BJ (cell line): Measurements from ENCODE around the gene C2CD4B. TPM values are rescaled to one million over a fixed set of nuclear protein-coding genes. Genes with fewer than 3 reads are reported as not detected.

ENCODE experiments used
- CTCF ChIA-PET: fragments of 350-600 bp; formaldehyde crosslinking; extraction: SDS; loops from one replicate; lab custom pipeline; 2021; ENCODE audit warnings: antibody characterized with exemption, inconsistent platforms; lab: Yijun Ruan, JAX
- POLR2A ChIA-PET: fragments of 300-600 bp; sonication (Branson Sonifier 250); formaldehyde crosslinking; extraction: SDS; loops from one replicate; lab custom pipeline; 2021; ENCODE audit warnings: antibody characterized with exemption; lab: Charles Lee
- DNase-seq: peaks from one replicate; pipeline ENCODE4 v3.0.0-alpha.2; 2011; ENCODE audit warnings: low read depth
- H3K27me3 ChIP-seq: 2 replicates; pipeline ENCODE4 v1.6.0; 2011; ENCODE audit warnings: low read length; ENCODE audit not compliant: control insufficient read depth, insufficient read depth
- H3K36me3 ChIP-seq: 2 replicates; pipeline ENCODE4 v1.5.1; 2011; ENCODE audit warnings: low read length; ENCODE audit not compliant: control insufficient read depth, insufficient read depth
- H3K4me3 ChIP-seq: 2 replicates; pipeline ENCODE4 v1.5.1; 2011; ENCODE audit warnings: low read depth, mild to moderate bottlenecking, control low read depth, low read length
- polyA plus RNA-seq: library from polyadenylated mRNA; depleted of rRNA; stranded (reverse); fragments of >200 nt; gene quantifications from 2 replicates; pipeline ENCODE4 v1.2.3, GENCODE V29; 2011
- TF ChIP-seq, protein P1 (sequence below): IDR thresholded peaks from 2 replicates; pipeline ENCODE4 v1.5.1; 2011; ENCODE audit warnings: low read depth, mild to moderate bottlenecking, control low read depth, inconsistent platforms, low read length, moderate library complexity; ENCODE audit not compliant: insufficient read depth

The C2CD4B gene
- polyA plus RNA-seq, 1 experiment, result not detected

DNA sequence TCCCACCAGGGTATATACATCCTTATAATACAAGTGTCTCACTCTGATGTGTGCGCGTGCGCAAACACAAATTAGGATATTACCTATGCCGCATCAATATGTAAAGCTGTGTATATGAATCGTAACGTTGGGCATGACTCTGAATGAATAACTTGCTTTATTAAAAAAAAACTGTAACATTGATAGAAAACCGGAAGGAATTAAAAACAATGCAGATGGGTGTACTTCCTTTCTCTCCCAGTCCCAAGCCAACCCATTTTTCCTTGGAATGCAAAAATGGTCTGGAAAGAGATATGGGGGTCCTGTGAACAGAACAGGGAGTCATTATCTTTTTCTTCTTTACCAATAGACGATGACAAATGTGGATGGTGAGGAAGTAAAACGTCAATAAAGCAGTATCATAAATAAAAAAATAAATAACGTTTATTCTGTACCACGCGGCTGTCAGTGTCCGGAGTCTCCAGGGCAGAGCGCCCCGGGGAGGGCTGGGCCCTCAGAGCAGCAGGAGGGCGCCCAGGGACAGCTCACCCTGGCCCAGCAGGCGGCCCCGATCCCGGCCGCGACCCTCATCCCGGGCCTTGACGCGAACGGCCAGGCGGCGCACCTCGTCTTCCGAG lies 1.6 kb downstream of the C2CD4B start:
- Histone ChIP-seq H3K36me3 (no peaks in the 10 kb centered on the region), H3K27me3 (peaks cover 19% of the 10 kb centered on the region), H3K4me3 (no peak overlapping the region)
- no peak for DNase-seq
- TF ChIP-seq, protein P1, sequence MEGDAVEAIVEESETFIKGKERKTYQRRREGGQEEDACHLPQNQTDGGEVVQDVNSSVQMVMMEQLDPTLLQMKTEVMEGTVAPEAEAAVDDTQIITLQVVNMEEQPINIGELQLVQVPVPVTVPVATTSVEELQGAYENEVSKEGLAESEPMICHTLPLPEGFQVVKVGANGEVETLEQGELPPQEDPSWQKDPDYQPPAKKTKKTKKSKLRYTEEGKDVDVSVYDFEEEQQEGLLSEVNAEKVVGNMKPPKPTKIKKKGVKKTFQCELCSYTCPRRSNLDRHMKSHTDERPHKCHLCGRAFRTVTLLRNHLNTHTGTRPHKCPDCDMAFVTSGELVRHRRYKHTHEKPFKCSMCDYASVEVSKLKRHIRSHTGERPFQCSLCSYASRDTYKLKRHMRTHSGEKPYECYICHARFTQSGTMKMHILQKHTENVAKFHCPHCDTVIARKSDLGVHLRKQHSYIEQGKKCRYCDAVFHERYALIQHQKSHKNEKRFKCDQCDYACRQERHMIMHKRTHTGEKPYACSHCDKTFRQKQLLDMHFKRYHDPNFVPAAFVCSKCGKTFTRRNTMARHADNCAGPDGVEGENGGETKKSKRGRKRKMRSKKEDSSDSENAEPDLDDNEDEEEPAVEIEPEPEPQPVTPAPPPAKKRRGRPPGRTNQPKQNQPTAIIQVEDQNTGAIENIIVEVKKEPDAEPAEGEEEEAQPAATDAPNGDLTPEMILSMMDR, result no peak
- CTCF ChIA-PET, result no interaction called here
- POLR2A ChIA-PET, result no interaction called here

DNA sequence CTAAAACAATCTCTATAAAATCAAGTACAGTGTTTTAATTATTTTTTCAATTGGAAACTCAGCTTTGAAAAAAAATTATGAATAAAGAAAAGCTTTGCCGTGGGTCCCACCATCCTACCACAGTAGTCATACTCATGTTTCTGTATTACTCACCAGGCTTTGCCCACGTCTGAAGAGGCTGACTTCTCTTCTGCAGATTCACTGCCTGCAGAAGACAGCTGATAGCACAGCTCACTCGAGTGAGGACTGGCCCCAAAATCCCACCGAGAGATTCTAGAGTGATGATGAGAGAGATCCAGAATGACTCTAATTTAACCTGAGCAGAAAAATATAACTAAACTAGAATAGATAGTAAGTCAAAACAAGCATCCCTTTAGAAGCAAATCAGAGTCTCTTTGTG lies 11.9 kb downstream of the C2CD4B start:
- DNase-seq, result no peak
- Histone ChIP-seq H3K4me3 (no peak overlapping the region), H3K36me3 (no peaks in the 10 kb centered on the region), H3K27me3 (peaks cover 6% of the 10 kb centered on the region)
- CTCF ChIA-PET, result interaction anchor here (2.4 kb wide), 1 partner anchor 28 kb away, joined by 7 read pairs; no protein-coding TSS in a partner anchor
- POLR2A ChIA-PET, result no interaction called here
- TF ChIP-seq, protein P1, result no peak

DNA sequence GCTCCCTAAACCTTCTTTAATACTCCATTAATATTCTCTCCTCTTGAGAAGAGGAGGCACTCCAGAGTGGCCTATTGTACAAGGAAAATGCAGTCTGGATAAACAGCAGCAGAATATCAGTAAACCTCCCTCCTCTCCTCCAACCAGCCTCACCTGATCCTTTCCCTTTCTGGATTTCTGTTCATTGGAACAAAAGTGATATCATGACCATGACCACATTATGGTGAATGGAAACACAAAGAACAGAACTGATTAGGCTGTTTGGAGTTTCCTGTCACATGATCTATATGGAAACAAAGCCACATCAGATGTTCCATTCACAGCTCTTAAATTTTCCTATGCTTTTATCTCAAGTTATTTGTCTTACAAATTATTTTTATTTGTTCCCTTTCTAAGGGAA lies 14.6 kb downstream of the C2CD4B start:
- CTCF ChIA-PET, result interaction anchor here (0.5 kb wide), 1 partner anchor 137 kb away, joined by 4 read pairs; no protein-coding TSS in a partner anchor
- Histone ChIP-seq H3K36me3 (no peaks in the 10 kb centered on the region), H3K4me3 (no peak overlapping the region), H3K27me3 (peaks cover 6% of the 10 kb centered on the region)
- DNase-seq, result no peak
- TF ChIP-seq, protein P1, result no peak
- POLR2A ChIA-PET, result no interaction called here

DNA sequence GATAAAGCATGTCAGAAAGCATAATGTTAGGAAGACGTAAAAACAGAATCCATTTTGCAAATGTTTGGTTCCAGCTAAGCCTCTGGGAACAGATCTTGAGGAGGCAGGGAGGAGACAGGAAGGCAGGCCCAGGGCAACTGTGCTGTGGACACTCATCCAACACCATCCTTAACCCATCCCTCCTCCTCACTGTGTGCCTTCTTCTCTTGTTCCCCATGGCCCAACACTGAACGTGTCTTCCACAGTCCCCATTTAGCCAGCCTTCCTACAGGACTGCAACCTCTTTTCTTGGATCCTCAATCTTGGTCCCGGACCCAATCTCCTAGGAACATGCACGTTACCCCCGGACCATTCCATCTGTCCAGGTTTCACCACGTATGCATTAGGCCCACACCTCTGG lies 15.4 kb downstream of the C2CD4B start:
- DNase-seq, result no peak
- H3K36me3 ChIP-seq, result no peaks in the 10 kb centered on the region
- ChIA-PET CTCF (no interaction called here), POLR2A (no interaction called here)
- TF ChIP-seq, protein P1, result no peak
- no peak overlapping the region for H3K4me3 ChIP-seq
- peaks cover 6% of the 10 kb centered on the region for H3K27me3 ChIP-seq

DNA sequence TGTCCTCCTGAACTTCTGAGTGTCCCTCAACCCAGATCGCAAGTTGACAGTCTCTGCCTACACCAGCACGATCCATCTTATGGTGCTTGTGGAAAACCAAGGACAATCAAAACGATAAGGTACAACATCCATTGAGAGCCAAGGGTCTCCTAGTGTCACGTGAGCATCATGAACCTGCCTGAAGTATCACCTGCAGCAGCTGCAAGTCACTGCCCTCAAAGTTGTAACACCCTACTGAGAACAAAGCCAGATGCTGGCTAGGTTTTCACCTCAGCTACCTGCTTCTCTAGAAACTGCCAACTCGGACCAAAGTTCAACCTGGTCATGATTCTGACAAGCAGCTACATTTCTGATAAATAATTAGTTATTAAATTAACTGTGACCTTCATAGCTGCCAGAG lies 17.5 kb downstream of the C2CD4B start:
- POLR2A ChIA-PET, result no interaction called here
- no peak for DNase-seq
- H3K4me3 ChIP-seq, result no peak overlapping the region
- H3K36me3 ChIP-seq, result no peaks in the 10 kb centered on the region
- CTCF ChIA-PET, result no interaction called here
- H3K27me3 ChIP-seq, result peaks cover 5% of the 10 kb centered on the region
- TF ChIP-seq, protein P1, result no peak
